Renal cortex interstitium (tissue), 11 donors: ENCODE data around the gene DPEP1. TPM values are rescaled to one million over a fixed set of nuclear protein-coding genes. Genes with fewer than 3 reads are reported as not detected.
"Not testable (repeated sequence)": the region's sequence is repeated elsewhere in the genome, so short reads cannot be mapped to it uniquely, and the experiment has no call there.

ENCODE experiments used
- DNase-seq, 11 donors: peaks; one replicate each; pipeline ENCODE4 v3.0.0-alpha.2; 2013; ENCODE audit warnings: low read depth in 9 of 11, low spot score in 4 of 11; ENCODE audit errors: extremely low read depth in 1 of 11
- polyA plus RNA-seq, 3 donors: library from polyadenylated mRNA; unstranded; fragments of 120-200 nt; gene quantifications; one replicate each; pipeline ENCODE4 v1.2.1, GENCODE V29; 2013; ENCODE audit not compliant: insufficient read length in 3 of 3

The DPEP1 gene
- polyA plus RNA-seq, 3 donors = 28.6 to 62.6 (median 43.9) TPM

DNA sequence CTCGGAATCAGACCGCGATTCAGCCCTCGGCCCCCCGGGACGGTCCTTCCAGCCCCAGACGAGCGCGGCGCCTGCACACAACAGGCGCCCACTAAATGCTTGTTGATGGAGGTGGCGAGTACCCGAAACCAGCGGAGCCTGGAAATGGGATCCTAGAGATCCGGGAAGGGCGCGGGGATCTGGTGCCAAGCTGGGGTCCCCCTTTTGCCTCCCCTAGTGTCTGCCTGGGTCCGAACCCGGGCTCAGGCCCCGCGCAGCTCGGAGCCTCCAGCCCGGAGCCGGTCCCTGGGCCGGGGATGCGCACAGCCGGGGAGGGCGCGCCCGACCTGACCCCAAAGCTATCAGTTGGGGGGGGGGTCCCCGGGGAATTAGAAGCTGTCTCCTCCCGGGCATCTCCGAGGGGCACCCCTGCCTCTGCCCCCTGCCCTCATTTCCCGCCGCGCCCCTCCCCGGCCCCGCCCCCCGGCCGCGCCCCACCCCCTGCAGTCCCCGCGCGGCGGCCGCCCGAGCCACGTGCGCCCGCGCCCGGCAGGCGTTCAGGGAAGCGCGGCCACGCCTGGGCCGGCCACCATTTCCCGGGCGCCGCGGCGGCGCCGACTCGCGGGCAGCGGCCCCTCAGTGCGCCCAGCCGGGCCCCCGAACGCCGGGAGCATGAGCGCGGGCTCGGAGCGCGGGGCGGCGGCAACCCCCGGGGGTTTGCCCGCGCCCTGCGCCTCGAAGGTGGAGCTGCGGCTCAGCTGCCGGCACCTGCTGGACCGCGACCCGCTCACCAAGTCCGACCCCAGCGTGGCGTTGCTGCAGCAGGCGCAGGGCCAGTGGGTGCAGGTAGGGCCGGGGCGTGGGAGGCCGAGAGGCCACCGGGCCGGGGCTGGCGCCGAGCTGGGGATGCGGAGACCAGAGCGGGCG, 37.9 kb upstream of the DPEP1 start, which contains the start of gene CPNE7:
Gene CPNE7 (plus strand): TSS at position 512 of the 906 bp plus-strand sequence. CDS start 140 bp downstream, at position 652.
- no peak for DNase-seq

DNA sequence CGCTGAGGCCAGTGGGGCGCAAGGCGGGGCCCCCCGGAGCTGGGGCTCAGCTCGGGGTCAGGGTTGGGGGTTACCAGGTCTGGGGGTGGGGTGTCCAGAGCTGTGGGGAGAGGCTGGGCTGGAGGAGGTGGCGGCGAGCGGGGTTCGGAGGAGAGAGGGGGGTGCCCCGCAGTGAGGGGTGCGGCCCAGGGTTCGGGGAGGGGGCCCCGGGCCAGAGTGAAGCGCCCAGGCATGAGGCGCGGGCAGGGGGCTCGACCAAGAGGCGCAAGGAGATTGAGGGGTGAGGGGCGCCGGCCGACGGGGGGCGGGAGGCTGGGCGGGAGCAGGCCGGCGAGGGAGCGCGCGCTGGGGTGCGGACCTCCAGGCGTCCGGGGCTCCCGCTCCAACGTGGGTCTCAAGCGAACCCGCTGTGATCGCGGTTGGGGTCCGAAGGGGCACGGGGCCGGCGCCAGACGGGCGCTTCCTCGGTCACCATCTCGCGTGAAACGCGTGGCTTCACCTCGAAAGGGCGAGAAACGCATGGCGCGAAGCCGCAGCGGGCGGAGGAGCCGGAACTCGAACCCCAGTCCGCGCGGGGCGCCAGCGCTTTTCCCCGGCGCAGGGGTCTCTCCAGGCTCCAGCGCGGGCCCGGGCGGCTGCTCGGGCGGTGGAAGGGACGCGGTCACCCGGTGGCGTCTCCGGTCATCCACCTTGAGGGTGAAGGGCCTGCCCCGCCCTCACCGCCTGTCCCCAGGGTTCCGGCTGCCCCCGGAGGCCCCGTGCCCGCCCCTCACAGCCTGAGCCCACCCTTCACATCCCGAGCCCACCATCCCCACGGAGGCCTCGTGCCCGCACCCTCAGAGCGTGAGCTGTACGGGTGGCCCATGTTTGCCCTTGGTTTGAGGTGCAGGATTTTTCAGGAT, 37.0 kb upstream of the DPEP1 start:
- no peak for DNase-seq

DNA sequence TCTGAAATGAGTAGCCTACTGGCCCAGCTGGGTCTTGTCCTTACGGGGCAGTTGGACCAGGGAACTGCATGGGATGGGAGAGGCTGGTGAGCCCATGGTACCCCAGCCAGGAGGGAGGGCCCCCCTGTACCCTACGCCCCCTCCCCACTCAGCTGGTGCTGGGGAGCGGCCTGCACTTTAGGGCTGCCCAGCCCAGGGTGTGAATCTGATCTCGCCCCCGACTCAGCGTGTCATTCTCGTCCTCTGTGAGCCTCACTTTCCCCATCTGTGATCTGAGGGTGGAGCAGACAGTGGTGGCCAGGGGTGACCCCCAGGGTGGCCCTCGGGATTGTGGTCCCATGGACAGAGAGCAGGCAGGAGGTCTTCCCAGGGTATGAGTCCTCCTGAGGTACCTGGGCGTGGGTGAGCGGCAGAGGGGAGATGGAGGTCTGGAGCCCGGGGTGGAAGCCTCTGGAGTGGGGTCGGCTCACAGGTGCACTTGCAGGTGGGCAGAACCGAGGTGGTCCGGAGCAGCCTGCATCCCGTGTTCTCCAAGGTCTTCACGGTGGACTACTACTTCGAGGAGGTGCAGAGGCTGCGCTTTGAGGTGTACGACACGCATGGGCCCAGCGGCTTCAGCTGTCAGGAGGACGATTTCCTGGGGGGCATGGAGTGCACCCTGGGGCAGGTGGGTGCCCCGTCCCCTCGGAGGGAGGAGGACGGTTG, 36.2 kb upstream of the DPEP1 start:
- no peak for DNase-seq

DNA sequence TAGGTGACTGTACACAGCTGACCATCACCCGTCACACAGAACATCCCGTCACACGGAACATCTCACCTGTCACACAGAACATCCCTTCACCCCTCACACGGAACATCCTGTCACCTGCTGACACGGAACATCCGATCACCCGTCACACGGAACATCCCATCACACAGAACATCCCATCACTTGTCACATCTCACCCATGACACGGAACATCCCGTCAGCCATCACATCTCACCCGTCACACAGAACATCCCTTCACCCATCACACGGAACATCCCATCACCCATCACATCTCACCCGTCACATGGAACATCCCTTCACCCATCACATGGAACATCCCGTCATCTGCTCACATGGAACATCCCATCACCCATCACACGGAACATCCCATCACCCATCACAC, 34.1 kb upstream of the DPEP1 start:
- no peak for DNase-seq

DNA sequence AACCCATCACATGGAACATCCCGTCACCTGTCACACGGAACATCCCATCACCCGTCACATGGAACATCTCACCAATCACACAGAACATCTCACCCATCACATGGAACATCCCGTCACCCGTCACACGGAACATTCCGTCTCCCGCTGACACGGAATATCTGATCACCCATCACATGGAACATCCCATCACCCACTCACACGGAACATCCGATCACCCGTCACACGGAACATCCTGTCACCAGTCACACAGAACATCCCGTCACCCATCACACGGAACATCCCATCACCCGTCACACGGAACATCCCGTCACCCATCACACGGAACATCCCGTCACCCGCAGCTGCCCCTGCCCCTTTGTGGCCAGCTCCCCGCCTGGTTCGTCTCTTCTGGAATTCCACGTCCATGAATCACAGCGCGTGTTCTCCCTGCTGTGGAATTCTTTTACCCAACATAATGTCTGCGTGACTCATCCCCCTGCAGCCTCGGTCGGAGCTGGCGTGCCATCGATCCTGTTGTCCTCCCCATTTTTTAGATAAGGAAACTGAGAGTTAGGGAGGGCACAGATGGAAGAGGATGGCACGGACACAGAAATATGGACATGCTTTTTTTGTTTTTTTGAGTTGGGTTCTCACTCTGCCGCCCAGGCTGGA, 32.3 kb upstream of the DPEP1 start:
- DNase-seq = no peak

DNA sequence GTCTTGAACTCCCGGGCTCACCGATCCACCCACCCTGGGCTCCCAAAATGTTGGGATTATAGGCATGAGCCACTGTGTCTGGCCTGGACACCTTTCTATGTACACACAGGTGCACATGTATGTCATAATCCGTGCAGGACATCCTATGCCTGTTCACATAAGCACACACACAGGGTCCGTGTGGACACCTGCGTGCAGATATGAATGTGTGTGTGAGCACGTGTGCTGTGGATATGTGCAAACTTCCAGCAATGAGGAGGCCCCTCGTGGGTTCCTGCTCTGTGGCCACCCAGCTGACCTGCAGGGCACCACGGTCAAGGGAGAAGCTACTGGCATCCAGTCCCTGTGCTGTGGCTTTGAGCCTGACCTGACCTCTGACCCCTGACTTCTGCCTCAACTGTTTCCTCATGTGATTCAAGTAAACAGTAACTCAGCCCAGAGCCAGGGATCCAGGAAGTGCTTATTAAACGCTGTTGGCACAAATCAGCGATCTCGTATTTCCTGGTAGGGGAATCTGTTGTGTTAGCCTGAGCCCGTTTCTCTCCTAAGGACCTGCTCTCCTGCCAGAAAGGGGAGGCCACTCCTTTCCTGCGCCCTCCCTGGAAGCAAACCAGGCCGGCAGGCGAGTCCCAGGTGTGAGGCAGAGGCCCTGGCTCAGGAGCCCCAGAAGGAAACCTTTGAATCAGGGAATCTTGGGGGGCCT, 31.4 kb upstream of the DPEP1 start:
- no peak for DNase-seq

DNA sequence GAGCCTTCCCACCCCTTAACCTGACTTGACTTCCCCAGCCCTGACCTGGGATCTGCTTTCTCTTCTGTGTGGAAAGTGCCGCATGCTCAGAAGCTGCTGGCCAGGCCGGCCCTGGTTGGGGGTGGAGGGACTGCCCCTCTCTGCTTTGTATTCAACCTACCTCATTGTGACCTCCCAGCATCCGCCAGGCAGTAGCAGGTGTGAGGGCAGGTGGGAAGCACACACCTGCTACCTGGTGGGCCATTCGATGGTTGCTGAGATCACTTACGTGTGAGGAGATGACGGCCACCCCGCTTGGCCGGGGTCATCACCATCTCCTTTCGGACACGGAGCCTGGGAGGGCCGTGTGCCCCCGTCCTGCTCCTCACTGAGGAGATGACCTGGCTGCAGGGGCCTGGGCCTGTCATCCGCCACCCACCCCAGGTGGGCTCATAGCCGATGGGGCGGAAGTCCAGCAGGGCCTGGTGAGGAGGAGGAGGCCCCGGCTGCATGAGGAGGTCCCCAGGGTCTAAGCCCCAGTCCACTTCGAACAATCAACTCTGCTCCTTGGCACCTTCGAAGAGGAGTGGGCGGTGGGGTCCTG, 30.7 kb upstream of the DPEP1 start:
- no peak for DNase-seq

DNA sequence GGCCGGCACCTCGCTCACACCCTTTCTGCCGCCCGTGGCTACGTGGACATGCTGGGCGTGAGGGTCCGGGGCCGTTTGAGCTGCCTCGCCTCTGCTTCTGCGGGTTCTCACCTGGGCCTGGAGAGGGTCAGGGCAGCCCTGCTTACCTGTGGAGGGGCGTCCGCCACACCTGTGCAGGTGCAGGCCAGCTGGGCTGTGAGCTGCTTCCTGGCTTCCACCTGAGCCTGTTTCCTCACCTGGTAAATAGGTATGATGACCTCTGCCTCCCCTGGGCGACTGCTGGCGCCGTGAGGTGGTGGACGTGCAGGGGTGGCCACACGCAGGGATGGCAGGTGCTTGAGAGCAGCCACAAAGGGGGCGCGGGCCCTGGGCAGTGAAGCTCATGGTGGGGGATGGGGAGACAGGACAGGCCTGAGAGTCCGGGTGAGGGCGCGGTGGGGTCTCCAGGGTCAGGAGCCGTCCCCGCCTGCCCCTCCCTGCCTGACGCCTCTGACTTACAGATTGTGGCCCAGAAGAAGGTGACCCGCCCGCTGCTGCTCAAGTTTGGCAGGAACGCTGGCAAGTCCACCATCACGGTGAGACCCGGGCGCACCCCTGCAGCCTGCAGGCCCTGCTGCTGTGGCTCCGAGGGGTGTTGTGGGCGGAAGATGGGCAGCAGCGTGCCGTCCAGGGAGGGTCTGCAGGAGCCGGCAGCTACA, 30.1 kb upstream of the DPEP1 start:
- DNase-seq = no peak

DNA sequence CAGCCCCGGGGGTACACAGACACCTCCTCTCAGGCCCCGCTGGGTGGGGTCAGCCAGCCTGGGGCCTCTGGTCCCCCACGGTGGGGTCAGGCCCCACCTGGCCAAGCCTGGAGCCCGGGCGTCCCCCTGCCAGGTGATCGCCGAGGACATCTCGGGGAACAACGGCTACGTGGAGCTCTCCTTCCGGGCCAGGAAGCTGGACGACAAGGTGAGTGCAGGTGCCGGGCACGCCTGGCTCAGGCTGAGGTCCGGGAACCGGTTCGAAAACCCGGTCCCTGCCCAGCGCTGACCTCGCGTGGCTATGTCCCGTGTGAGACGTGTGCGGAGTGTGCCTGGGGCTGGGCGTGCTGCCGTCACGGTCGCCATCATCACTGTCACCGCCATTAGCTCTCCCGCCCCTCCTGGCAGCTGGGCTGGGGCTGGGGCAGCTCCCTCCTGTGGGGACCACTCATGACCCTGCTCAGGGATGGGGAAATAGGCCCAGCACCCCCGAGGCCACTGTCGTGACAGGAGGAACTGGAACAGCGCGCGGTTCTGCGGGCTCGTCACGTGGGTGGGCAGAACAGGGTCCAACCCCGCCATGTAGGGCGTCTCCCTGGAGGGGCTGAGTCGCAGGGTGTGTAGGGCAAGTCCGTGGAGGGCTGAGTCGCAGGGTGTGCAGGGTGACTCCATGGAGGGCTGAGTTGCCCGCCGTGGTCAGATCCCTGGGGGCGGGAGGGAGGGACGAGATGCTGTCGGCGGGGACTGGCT, 29.4 kb upstream of the DPEP1 start:
- DNase-seq = no peak

DNA sequence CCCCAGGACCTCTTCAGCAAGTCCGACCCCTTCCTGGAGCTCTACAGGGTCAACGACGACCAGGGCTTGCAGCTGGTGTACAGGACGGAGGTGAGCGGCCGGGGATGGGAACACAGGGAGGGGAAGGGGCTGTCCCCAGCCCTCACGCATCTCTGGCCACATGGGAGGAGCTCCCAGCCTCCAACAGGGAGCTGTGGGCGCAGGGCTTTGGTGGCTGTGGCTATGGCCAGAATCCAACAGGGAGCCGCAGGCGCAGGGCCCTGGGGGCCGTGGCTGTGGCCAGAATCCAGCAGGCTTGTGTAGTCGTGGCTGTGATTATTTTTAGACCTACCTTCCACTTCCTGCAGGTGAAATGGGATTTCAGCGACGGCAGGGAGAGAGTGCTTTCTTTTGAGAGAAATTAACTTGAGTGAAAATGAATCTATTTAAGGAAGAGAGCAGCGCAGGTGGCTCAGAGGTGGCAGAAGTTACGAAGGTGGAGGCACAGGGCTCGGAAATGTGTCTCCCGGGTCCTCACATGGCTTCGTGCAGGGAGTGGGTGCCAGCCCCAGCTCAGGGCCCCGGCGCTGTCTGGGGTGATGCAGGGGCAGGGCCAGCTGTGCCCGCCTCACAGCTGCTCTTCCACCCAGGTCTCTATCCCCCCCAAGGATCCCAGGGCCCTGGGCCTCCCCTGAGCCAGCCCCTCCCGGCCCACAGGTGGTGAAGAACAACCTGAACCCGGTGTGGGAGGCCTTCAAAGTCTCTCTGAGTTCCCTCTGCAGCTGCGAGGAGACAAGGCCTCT, 28.5 kb upstream of the DPEP1 start:
- no peak for DNase-seq

DNA sequence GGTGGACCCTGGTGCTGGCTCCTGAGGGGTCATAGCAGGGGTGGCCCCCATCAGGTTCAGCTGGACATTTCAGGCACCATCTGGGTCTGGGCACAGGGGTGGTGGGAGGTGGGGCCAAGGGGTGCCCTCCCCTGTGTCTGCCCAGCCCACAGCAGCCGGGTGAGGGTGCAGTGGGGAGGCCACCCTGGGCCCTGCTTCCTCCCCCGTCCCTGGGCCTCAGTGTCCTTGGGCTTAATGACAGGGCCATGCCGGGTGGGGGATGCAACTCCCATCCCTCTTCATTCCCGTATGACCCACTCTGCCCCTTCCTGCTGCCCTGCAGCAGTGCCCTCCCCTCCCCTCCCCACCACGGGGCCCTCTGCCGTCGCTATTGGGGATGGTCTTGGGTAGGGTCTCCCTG, 27.2 kb upstream of the DPEP1 start:
- no peak for DNase-seq

DNA sequence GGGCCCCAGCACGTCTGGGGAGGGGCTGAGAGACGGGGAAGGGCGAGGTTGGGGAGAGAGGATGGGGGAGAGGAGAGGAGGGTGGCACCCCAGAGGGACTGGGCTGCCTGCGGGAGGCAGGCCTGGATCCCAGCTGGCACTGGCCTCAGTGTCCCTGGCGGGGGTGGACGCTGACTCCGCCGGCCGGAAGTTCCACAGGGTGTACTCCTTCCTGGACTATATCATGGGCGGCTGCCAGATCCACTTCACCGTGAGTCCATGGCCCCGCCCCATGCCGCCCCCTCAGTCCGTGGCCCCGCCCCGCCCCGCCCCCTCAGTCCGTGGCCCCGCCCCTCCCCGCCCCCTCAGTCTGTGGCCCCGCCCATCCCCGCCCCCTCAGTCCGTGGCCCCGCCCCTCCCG, 26.6 kb upstream of the DPEP1 start:
- DNase-seq = no peak

DNA sequence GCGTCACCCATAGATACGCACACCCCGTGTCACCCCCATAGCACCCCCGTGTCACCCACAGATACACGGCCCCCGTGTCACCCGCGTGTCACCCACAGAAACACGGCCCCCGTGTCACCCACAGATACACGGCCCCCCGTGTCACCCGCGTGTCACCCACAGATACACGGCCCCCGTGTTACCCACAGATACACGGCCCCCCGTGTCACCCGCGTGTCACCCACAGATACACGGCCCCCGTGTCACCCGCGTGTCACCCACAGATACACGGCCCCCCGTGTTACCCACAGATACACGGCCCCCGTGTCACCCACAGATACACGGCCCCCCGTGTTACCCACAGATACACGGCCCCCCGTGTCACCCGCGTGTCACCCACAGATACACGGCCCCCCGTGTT, 25.8 kb upstream of the DPEP1 start:
- not testable (repeated sequence) for DNase-seq

DNA sequence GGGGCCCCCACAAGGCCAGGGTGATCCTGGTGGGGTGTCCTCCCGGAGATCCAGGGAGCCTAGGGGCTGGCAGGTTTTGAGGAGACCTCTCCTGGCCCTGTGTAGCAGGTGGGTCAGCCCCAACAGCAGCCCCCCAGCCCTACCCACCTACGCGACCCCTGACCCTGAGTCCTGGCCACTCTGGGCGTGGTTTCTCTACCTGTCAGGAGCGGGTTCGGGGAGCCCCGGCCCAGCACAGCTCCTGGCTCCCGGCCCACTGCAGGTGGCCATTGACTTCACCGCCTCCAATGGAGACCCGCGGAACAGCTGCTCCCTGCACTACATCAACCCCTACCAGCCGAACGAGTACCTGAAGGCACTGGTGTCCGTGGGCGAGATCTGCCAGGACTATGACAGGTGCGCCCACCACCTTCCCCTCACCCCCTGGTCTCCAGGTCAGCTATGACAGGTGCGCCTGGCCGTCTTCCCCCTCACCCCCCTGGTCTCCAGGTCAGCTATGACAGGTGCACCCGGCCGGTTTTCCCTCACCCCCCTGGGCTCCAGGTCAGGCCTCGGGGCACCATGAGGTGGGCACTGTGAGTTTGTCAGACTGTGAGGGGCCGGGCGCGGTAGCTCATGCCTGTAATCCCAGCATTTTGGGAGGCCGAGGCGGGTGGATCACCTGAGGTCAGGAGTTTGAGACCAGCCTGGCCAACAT, 24.9 kb upstream of the DPEP1 start:
- DNase-seq = no peak

DNA sequence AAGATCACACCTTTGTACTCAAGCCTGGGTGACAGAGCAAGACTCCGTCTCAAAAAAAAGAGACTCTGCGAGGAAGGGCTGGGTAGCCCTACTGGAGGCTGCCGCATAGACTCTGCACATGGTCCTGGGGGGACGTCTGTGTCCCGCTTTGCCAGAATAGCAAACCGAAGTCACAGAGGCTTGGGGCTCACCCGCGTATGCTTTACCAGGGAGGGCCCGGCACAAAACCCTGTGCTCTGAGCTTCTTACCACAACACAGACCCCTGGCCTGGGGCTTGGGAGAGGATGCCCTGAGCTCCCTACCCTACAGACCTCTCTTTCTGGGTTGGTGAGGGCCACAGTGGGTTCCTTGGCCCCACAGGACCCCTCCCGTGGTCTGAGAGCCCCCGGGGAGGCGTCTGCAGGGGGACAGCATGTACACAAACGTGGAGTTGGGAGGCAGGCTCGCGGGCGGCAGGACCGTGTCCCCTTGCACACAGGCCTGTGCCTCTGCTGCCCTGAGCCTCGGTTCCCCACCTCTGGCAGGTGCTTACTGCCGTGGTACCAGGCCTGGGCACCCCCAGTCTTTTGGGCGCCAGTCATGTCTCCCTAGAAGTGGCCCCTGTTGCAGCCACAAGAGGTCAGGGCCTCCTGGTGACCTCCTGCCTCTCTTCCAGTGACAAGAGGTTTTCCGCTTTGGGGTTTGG, 24.1 kb upstream of the DPEP1 start:
- DNase-seq = no peak
